GM21528 (cell line): Measurements from ENCODE around the gene SMG6.
A peak's percentile ranks its signal among the peaks of the same experiment; 100 is the strongest.

Source experiments
- ATAC-seq: cut with Tn5 transposase; IDR thresholded peaks from one replicate; pipeline ENCODE4 v1.9.1; 2021; ENCODE audit warnings: mild to moderate bottlenecking, moderate library complexity; ENCODE audit not compliant: unreplicated experiment, low FRiP score

Gene SMG6

GRCh38 chr17:2054512-2055291, 248.9 kb downstream of the SMG6 start, which contains the start of gene HIC1:
Gene HIC1 (plus strand): TSS chr17:2055103. CDS start chr17:2056691, 1,588 bp downstream.
- ATAC-seq, result peak; percentile 30

- ATAC-seq, result no peak
Measured at GRCh38 chr17:2054262-2054511, 249.4 kb downstream of the SMG6 start.

DNA sequence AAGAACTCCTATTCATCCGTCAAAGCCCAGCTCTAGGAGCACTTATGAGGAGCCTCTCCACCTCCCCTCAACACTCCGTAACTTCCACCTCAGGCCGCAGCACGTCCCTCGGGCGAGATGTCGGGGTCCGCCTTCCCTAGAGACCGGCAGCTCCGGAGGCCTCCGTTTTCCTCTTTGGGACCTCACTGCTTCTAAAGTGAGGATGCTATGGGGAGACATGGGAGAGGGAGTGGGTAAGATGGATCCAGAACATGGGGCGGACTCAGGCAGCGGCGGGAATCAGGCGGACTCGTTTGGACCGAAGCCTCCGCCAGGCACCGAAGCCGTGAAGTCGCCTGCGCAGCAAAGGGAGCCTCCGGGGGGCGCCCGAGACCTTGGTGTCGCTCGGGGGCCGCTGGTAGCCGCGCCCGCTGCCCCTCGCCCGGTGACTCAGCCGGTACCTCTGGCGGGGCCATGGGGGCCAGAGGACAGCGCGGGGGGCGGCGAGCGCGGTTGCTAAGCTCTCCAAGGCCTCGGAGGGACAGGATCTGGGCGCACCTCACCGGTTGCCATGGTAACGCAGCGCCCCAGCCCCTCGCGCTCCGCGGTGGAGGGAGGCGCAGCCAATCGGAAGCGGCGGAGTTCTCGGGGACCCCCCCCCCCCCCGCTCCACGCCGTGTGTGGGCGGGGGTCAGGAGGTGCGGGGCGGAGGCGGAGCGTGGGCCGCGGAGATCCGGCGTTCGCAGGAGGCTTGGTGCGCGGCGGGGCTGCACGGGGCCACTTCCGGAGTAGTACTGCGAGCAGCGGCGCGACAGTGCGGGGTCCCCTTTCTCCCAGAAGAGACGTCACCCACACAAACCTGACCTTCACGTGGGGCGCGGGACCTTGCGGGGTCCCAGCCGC, 250.0 kb downstream of the SMG6 start:
- ATAC-seq, result no peak

GRCh38 chr17:2051933-2052559, 251.5 kb downstream of the SMG6 start:
- ATAC-seq, result no peak

DNA sequence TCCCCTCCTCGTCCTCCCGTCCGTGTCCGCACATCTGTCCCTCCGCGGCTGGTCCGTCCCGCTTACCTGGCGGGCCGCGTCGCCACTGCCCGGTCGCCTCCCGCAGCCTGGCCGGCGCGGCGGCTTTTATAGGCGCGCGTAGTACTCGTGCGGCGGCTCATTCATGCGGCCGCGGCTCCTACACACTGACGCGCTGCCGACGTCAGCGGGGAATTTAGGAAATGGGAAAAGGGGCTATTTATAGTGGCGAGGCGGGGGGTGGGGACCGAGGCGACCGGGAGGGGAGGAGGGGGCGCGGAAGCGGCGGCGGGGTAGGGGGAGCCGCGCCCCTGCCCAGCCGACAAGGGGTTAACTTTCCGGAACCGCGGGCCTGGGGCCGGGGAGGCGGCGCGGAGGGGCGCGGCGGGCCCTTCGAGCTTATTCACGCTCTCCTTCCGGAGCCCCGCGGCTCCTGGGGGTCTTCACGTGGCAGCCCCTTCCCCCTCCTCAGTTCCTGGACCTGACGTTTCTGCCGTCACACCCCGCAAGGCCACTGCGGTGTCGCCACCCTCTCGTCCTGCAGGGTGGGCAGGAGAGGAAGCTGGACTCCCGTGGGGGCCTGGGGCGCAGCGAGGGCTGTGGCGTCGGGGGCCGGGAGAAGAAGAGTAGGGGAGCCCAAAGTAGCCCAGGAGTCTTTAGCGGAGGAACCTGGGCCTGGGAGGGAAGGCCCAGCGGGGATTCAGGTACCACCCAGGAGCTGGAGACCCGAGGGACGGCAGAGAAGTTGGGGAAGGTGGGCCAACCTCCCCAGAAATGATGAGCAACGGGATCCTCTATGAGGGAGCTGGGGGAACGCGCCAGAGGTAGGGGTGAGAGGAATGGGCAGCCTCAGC, 252.3 kb downstream of the SMG6 start:
- ATAC-seq, result no peak

DNA sequence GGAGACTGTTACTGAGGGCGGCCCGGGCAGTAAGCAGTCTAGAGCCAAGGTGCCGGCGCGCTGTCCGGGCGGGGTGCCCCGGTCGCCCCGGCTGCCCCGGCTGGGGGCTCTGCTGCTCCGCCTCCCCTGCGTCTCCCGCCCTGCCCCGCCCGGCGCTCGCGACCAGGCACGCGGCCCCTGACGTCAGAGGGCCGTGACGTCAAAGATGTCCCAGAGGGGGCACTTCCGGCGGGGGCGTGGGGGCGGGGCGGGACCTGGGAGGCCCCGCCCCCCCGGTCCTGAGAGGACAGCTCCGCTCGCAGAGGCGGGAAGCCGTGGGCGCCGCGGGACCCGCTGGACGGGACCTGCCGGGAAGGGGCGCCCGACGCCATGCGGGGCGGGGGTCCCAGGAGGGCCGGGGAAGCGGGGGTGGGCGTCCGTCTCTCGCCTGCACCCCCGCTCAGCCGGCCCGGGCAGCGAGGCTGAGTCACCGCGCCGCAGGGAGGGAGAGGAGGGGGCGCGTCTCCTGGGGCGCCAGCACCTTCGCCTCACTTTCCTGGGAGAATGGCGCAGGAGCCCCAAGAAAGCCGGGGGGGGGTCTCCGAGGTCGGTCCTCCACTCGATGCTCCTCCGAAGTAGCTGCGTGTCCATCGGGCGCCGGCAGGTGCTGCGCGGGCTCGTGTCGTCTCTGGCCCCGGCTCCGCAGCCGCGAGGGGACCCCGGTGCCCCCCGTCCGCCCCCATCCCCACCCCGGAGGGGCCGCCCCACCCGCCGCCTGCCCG, 253.1 kb downstream of the SMG6 start:
- peak; percentile 11 for ATAC-seq

GRCh38 chr17:2049333-2050299, 254.0 kb downstream of the SMG6 start:
- peak; percentile 41 for ATAC-seq

GRCh38 chr17:2048805-2049204, 254.8 kb downstream of the SMG6 start:
- no peak for ATAC-seq

- ATAC-seq, result no peak
Measured at GRCh38 chr17:2047590-2047989, 256.0 kb downstream of the SMG6 start.

DNA sequence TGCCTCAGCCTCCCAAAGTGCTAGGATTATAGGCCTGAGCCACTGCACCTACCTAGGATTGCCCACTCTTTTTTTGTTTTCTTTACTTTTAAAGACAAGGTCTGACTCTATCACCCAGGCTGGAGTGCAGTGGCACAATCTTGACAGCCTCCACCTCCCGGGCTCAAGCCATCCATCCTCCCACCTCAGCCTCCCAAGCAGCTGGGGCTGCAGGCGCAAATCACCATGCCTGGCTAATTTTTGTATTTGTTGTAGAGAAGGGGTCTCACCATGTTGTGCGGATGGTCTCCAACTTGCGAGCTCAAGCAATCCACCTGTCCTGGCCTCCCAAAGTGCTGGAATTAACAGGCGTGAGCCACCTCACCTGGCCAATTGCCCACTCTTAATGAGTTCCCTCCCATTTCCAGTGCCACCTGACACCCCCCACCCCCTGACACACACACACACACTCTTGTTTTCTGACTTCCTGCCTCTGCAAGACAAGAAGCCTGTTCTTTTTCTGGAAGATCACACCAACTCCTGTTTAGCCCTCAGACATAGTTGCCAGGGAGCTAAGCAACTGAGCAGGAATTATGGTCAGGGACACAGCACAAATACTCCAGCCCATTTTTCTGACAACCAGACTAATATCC, 259.2 kb downstream of the SMG6 start:
- no peak for ATAC-seq

DNA sequence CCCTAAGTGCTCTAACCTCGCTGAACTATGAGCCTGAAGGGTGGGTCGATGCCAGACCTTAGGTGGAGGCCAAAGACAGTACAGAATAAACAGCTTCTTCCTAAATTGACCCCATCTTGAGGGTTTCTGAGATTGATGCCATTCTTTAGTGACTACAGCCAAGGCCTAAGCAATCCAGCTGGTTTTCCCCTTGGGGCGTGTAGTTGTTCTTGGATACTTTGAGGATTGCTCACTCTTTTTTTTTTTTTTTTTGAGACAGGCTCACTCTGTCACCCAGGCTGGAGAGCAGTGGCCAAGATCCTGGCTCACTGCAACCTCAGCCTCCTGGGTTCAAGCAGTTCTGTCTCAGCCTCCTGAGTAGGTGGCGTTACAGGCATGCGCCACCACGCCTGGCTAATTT, 259.8 kb downstream of the SMG6 start:
- ATAC-seq, result no peak

DNA sequence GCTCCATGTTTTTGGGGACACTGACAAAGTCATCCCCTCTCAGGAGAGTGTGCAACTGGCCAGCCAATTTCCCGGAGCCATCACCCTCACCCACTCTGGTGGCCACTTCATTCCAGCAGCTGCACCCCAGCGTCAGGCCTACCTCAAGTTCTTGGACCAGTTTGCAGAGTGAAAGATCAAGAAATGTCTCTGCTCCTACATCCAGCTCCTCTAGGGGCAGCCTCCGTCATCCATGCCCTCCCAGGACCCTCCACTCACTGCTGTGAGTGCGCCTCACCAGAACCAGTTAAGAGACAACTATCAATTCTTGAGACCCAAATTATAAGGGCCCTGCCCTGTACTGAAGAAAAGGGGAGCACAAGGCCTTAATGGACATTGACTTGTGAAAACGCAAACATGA, 260.7 kb downstream of the SMG6 start:
- no peak for ATAC-seq

GRCh38 chr17:2042390-2042847, 261.2 kb downstream of the SMG6 start:
- no peak for ATAC-seq

DNA sequence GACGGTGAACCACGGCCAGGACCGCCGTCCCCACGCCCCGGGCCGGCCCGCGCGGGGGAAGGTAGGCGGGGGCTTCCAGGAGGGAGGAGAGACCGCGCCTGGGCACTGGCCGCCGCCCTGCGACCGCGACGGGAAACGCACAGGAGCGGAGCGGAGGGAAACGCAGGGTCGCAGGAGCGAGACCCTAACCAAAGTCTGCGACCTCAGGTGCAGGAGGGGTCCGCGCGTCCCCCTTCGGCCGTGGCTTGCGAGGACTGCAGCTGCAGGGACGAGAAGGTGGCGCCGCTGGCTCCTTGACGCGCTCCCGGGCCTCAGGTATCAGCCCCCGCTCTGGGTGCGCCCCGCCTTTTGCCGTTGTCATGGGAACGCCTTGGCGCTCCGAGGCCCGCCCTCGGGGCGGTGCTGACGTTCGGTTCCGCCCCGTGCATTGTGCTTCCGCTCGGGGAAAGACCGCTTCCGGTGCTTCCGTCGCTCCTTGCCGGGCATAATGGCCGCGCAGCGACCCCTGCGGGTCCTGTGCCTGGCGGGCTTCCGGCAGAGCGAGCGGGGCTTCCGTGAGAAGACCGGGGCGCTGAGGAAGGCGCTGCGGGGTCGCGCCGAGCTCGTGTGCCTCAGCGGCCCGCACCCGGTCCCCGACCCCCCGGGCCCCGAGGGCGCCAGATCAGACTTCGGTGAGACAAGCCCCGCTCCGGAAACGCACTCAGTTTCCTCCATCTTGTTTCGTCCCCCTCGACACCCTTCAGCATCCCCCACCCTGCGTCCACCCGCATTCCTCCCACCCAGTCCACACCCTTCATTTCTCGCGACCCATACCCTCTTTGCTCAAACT, 261.8 kb downstream of the SMG6 start, which contains the start of gene OVCA2:
OVCA2 (plus strand) TSS at position 462 of the 829 bp plus-strand sequence; CDS start at position 488, 26 bp downstream.
- ATAC-seq, result peak; percentile 88

DNA sequence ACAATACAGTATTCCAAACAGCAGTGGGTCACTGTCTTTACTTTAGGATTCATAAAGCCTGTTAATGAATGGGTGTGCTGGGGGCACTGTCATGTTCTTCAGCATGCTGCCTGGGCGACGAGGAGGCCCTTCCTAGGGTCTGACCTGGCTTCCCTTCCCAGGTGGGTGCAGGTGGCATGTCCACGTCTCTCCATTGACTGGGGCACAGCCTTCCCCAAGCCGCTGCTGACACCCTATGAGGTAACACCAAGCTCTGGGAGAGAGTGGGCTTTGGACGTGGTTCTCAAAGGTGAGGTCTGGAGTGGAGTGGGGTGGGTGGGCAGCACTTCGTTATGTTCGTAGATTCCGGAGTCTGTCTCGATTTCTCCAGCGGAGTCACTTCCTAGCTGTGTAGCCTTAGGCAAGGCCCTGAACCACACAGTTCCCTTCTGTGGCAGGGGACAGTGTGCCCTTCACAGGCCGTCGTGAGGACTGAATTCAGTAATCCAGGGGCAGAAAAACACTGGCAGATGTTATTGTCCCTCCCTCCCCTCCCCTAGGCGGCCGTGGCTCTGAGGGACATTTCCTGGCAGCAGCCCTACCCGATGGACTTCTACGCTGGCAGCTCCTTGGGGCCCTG, 262.5 kb downstream of the SMG6 start:
- no peak for ATAC-seq

DNA sequence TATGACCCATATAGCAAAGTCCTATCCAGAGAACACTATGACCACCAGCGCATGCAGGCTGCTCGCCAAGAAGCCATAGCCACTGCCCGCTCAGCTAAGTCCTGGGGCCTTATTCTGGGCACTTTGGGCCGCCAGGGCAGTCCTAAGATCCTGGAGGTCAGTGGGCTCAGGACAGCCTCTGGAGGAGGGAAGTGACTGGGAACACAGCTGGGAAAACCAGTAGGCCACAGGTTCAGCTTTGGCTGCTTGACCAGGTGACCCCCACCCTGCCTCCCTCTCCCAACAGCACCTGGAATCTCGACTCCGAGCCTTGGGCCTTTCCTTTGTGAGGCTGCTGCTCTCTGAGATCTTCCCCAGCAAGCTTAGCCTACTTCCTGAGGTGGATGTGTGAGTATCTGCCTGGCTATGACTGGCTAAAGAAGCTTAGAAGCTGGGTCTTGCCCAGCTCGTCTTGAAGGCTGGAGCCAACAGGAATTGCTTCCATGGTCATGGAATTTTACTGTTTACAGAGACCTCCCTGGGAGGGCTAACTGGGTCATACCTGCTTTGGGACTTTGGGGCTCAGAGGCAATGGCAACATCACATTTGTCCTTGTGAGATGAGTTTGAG, 263.3 kb downstream of the SMG6 start:
- no peak for ATAC-seq
